ENCODE data around the gene FTSJ3.

The FTSJ3 gene

GRCh38 chr17:63775420-63775819 lies 52.0 kb downstream of the FTSJ3 start:
- Histone ChIP-seq H3K9me3 (ENCODE audit: severe bottlenecking) (no peaks in the 10 kb centered on the region), H3K4me3 (ENCODE audit: low read depth, low read length) (peak overlapping the region; percentile 94), H3K36me3 (peaks cover 71% of the 10 kb centered on the region), H3K27me3 (ENCODE audit: insufficient read depth, low read depth, severe bottlenecking) (no peaks in the 10 kb centered on the region), H3K27ac (peak overlapping the region; percentile 98; the same call in 1 of the 2 replicates)
- TF ChIP-seq CTCF (IDR thresholded peaks at IDR 0.05; ENCODE audit: low read depth, low read length), result no peak
- DNase-seq, result no peak

DNA sequence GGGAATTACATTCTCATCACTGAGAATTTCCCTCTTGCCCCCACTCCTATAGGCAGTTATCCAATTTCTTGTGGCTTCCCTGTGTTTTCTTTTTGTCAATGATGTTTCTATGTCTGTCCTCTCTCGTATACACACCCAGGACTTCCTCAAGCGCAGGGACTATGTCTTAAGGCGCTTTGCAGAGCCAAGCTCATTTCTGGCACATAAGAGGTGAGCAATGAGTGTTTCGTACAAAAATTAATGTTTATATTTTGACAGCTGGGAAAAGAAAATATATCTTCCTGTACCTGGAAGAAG lies 52.5 kb downstream of the FTSJ3 start:
- Histone ChIP-seq H3K9me3 (ENCODE audit: severe bottlenecking) (no peaks in the 10 kb centered on the region), H3K27me3 (ENCODE audit: insufficient read depth, low read depth, severe bottlenecking) (no peaks in the 10 kb centered on the region), H3K4me3 (ENCODE audit: low read depth, low read length) (peak overlapping the region; percentile 94), H3K27ac (peak overlapping the region; percentile 98), H3K36me3 (peaks cover 71% of the 10 kb centered on the region)
- no peak for DNase-seq
- TF ChIP-seq CTCF (IDR thresholded peaks at IDR 0.05; ENCODE audit: low read depth, low read length), result no peak

GRCh38 chr17:63774141-63774968 lies 53.1 kb downstream of the FTSJ3 start, which contains the start of gene DDX42:
DDX42 (plus strand) TSS chr17:63774170; CDS start chr17:63787050, 12,880 bp downstream.
- Histone ChIP-seq H3K27me3 (ENCODE audit: insufficient read depth, low read depth, severe bottlenecking) (no peaks in the 10 kb centered on the region), H3K36me3 (peaks cover 65% of the 10 kb centered on the region), H3K4me3 (ENCODE audit: low read depth, low read length) (peak within 1 kb of the TSS; percentile 94), H3K27ac (peak within 1 kb of the TSS; percentile 98), H3K9me3 (ENCODE audit: severe bottlenecking) (no peaks in the 10 kb centered on the region)
- TF ChIP-seq CTCF (IDR thresholded peaks at IDR 0.05; ENCODE audit: low read depth, low read length), result no peak
- peak; percentile 96 for DNase-seq

- H3K9me3 ChIP-seq (ENCODE audit: severe bottlenecking), result no peaks in the 10 kb centered on the region
- H3K36me3 ChIP-seq, result peaks cover 61% of the 10 kb centered on the region
- no peak for TF ChIP-seq CTCF (IDR thresholded peaks at IDR 0.05; ENCODE audit: low read depth, low read length)
- H3K4me3 ChIP-seq (ENCODE audit: low read depth, low read length), result peak within 1 kb of the TSS; percentile 94
- H3K27ac ChIP-seq, result peak within 1 kb of the TSS; percentile 98
- DNase-seq, result peak; percentile 100
- H3K27me3 ChIP-seq (ENCODE audit: insufficient read depth, low read depth, severe bottlenecking), result no peaks in the 10 kb centered on the region
These were observed 54.0 kb downstream of the FTSJ3 start, which contains the start of gene CCDC47 for GRCh38 chr17:63773272-63774140. CCDC47 (minus strand) TSS chr17:63773597; CDS start chr17:63766175, 7,422 bp downstream.

DNA sequence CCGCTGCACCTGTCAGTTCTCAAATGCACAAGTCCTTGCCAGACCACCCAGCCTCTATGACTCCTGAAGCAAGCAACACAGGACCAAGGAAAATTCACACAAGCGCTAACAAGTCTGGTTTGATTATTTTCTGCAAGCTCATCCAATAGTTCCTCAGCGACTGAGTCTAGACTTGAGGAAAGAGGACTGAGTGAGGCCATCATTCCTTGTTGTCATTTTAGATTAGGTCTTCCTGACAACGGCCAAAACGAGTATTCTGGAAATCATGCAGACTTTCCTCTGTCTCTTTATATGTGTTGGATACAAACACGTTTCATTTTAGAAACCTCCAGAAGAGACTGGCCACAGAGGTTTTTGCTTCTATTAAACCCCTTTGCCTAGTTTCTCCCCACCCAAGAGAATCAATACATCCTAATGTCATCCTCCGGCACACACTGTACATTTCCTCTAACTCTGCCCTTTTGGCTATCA lies 54.6 kb downstream of the FTSJ3 start:
- no peaks in the 10 kb centered on the region for H3K9me3 ChIP-seq (ENCODE audit: severe bottlenecking)
- H3K27ac ChIP-seq, result peak overlapping the region; percentile 98
- no peak for DNase-seq
- TF ChIP-seq CTCF (IDR thresholded peaks at IDR 0.05; ENCODE audit: low read depth, low read length), result no peak
- H3K36me3 ChIP-seq, result peaks cover 60% of the 10 kb centered on the region
- H3K27me3 ChIP-seq (ENCODE audit: insufficient read depth, low read depth, severe bottlenecking), result no peaks in the 10 kb centered on the region
- peak overlapping the region; percentile 94 for H3K4me3 ChIP-seq (ENCODE audit: low read depth, low read length)
